B cell (primary cell): Measurements from ENCODE around the gene RAPGEF5.

Source experiments
- CTCF ChIP-seq: fragments of 200-600 bp; IDR thresholded peaks from one replicate; pipeline ENCODE4 v1.8.0; 2022; ENCODE audit warnings: antibody characterized with exemption, mild to moderate bottlenecking
- EZH2 ChIP-seq: IDR thresholded peaks from 2 replicates; pipeline ENCODE4 v1.6.1; 2012; ENCODE audit warnings: borderline replicate concordance, low read depth, mild to moderate bottlenecking, moderate library complexity, low read length; ENCODE audit not compliant: insufficient read depth, poor library complexity, severe bottlenecking

GRCh38 chr7:22402250-22402649 is 45.3 kb upstream of the RAPGEF5 start:
- no peak for TF ChIP-seq CTCF
- no peak for TF ChIP-seq EZH2
